Measurements from ENCODE around the gene PLXNA4. TPM values are rescaled to one million over a fixed set of nuclear protein-coding genes. Genes with fewer than 3 reads are reported as not detected.

PLXNA4 gene
- total and polyA plus RNA-seq, 2 experiments from 2014 or later, result 0.32 TPM; not detected in 1

DNA sequence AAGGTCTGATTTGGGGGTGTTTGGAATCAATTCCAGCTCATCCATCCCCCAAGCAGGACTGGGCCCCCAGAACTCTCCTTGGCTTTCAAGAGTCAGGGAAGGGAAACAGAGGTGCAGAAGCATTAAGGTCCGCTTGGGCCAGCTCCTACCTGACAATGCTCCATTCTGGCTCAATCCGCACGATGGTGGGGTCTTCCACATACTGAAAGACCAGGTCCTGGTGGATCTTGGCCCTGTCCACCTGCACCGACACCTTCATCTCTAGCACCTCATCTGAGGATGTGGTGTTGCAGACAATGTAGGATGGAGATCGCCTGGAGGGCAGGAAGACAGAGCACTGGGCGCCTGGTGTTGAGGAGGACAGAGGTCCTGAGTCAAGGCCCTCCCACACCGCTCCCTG, 391.1 kb downstream of the PLXNA4 start:
- Histone ChIP-seq H3F3A (ENCODE audit: insufficient read depth) (no peaks in the 10 kb centered on the region), H3K9me3 (ENCODE audit: low read depth) (no peaks in the 10 kb centered on the region), H3K36me3 (ENCODE audit: low read depth) (no peaks in the 10 kb centered on the region), H3K27ac (no peak overlapping the region), H3K79me2 (ENCODE audit: insufficient read depth) (no peaks in the 10 kb centered on the region), H3K9me2 (ENCODE audit: insufficient read depth) (no peaks in the 10 kb centered on the region), H3K27me3 (replicated peaks; ENCODE audit: insufficient read depth) (no peaks in the 10 kb centered on the region), H3K4me2 (ENCODE audit: unreplicated experiment) (no peak overlapping the region), H2AFZ (no peak overlapping the region), H4K20me1 (ENCODE audit: insufficient read depth) (no peaks in the 10 kb centered on the region), H3K9ac (no peak overlapping the region), H3K4me3 (no peak overlapping the region), H3K4me1 (ENCODE audit: insufficient read depth) (no peaks in the 10 kb centered on the region)
- TF ChIP-seq EZH2phosphoT487 (IDR thresholded peaks at IDR 0.05; ENCODE audit: insufficient read depth, low read depth), result no peak
- no peak for TF ChIP-seq EZH2 (IDR thresholded peaks at IDR 0.05; ENCODE audit: insufficient read depth, poor library complexity, severe bottlenecking)
- DNase-seq, result no peak
- in situ Hi-C loops (cut with MboI), result no loop called here
- 50 to 56% methylated on average over 7 of the region's 7 CpGs for WGBS, 2 experiments (ENCODE audit: low coverage in 1 of 2, low lambda C conversion rate in 2 of 2, missing lambda C conversion rate in 2 of 2)

GRCh38 chr7:132183781-132184380, 392.4 kb downstream of the PLXNA4 start:
- no peaks in the 10 kb centered on the region for H3K36me3 ChIP-seq (ENCODE audit: low read depth)
- H3K9me3 ChIP-seq (ENCODE audit: low read depth), result no peaks in the 10 kb centered on the region
- H3K27me3 ChIP-seq (replicated peaks; ENCODE audit: insufficient read depth), result no peaks in the 10 kb centered on the region
- H3K4me3 ChIP-seq, result no peak overlapping the region
- no peaks in the 10 kb centered on the region for H4K20me1 ChIP-seq (ENCODE audit: insufficient read depth)
- H3K4me1 ChIP-seq (ENCODE audit: insufficient read depth), result no peaks in the 10 kb centered on the region
- H3K79me2 ChIP-seq (ENCODE audit: insufficient read depth), result no peaks in the 10 kb centered on the region
- no peak overlapping the region for H3K27ac ChIP-seq
- 73% methylated on average over 8 of the region's 8 CpGs for WGBS, 2 experiments (ENCODE audit: low coverage in 1 of 2, low lambda C conversion rate in 2 of 2, missing lambda C conversion rate in 2 of 2)
- no peak for TF ChIP-seq EZH2phosphoT487 (IDR thresholded peaks at IDR 0.05; ENCODE audit: insufficient read depth, low read depth)
- no peak for TF ChIP-seq EZH2 (IDR thresholded peaks at IDR 0.05; ENCODE audit: insufficient read depth, poor library complexity, severe bottlenecking)
- H3K9ac ChIP-seq, result no peak overlapping the region
- in situ Hi-C loops (cut with MboI), result no loop called here
- H3K4me2 ChIP-seq (ENCODE audit: unreplicated experiment), result no peak overlapping the region
- H3K9me2 ChIP-seq (ENCODE audit: insufficient read depth), result no peaks in the 10 kb centered on the region
- no peak for DNase-seq
- no peaks in the 10 kb centered on the region for H3F3A ChIP-seq (ENCODE audit: insufficient read depth)
- H2AFZ ChIP-seq, result no peak overlapping the region

GRCh38 chr7:132182992-132183391, 393.3 kb downstream of the PLXNA4 start:
- no peak for DNase-seq
- Histone ChIP-seq H3K4me3 (no peak overlapping the region), H4K20me1 (ENCODE audit: insufficient read depth) (no peaks in the 10 kb centered on the region), H3K9me3 (ENCODE audit: low read depth) (no peaks in the 10 kb centered on the region), H3K27ac (no peak overlapping the region), H3K9me2 (ENCODE audit: insufficient read depth) (no peaks in the 10 kb centered on the region), H3K9ac (no peak overlapping the region), H3K4me1 (ENCODE audit: insufficient read depth) (no peaks in the 10 kb centered on the region), H3K79me2 (ENCODE audit: insufficient read depth) (no peaks in the 10 kb centered on the region), H3K4me2 (ENCODE audit: unreplicated experiment) (no peak overlapping the region), H3K36me3 (ENCODE audit: low read depth) (no peaks in the 10 kb centered on the region), H3K27me3 (replicated peaks; ENCODE audit: insufficient read depth) (no peaks in the 10 kb centered on the region), H3F3A (ENCODE audit: insufficient read depth) (no peaks in the 10 kb centered on the region), H2AFZ (no peak overlapping the region)
- 87 to 88% methylated on average over 6 of the region's 6 CpGs for WGBS, 2 experiments (ENCODE audit: low coverage in 1 of 2, low lambda C conversion rate in 2 of 2, missing lambda C conversion rate in 2 of 2)
- no peak for TF ChIP-seq EZH2phosphoT487 (IDR thresholded peaks at IDR 0.05; ENCODE audit: insufficient read depth, low read depth)
- no peak for TF ChIP-seq EZH2 (IDR thresholded peaks at IDR 0.05; ENCODE audit: insufficient read depth, poor library complexity, severe bottlenecking)
- in situ Hi-C loops (cut with MboI), result no loop called here

GRCh38 chr7:132181946-132182685, 394.2 kb downstream of the PLXNA4 start:
- 33 to 41% methylated on average over 9 of the region's 9 CpGs for WGBS, 2 experiments (ENCODE audit: low coverage in 1 of 2, low lambda C conversion rate in 2 of 2, missing lambda C conversion rate in 2 of 2)
- TF ChIP-seq EZH2phosphoT487 (IDR thresholded peaks at IDR 0.05; ENCODE audit: insufficient read depth, low read depth) (no peak), EZH2 (IDR thresholded peaks at IDR 0.05; ENCODE audit: insufficient read depth, poor library complexity, severe bottlenecking) (no peak)
- Histone ChIP-seq H3K27me3 (replicated peaks; ENCODE audit: insufficient read depth) (no peaks in the 10 kb centered on the region), H3K9me3 (ENCODE audit: low read depth) (no peaks in the 10 kb centered on the region), H3K36me3 (ENCODE audit: low read depth) (no peaks in the 10 kb centered on the region), H2AFZ (no peak overlapping the region), H3K4me3 (no peak overlapping the region), H3K79me2 (ENCODE audit: insufficient read depth) (no peaks in the 10 kb centered on the region), H3K4me2 (ENCODE audit: unreplicated experiment) (no peak overlapping the region), H4K20me1 (ENCODE audit: insufficient read depth) (no peaks in the 10 kb centered on the region), H3K27ac (no peak overlapping the region), H3F3A (ENCODE audit: insufficient read depth) (no peaks in the 10 kb centered on the region), H3K4me1 (ENCODE audit: insufficient read depth) (no peaks in the 10 kb centered on the region), H3K9me2 (ENCODE audit: insufficient read depth) (no peaks in the 10 kb centered on the region), H3K9ac (no peak overlapping the region)
- no peak for DNase-seq
- in situ Hi-C loops (cut with MboI), result no loop called here

Measured in GM23248 (cell line).